Dendritic cell treated with granulocyte-macrophage colony-stimulating factor and Interleukin-4, amounts not matched to agents 40 ng/mL and 50 ng/mL, for 4 days (primary cell): ENCODE measurements around the gene TRMT61A.

Experiments used
- H3K27ac Mint-ChIP-seq: one replicate; pipeline ENCODE4 v1.8.0; 2022; ENCODE audit warnings: mild to moderate bottlenecking, mixed read lengths
- H3K27me3 Mint-ChIP-seq: one replicate; pipeline ENCODE4 v1.8.0; 2022; ENCODE audit warnings: mild to moderate bottlenecking, mixed read lengths
- H3K36me3 Mint-ChIP-seq: one replicate; pipeline ENCODE4 v1.8.0; 2022; ENCODE audit warnings: low read depth, mixed read lengths
- H3K4me1 Mint-ChIP-seq: one replicate; pipeline ENCODE4 v1.8.0; 2022; ENCODE audit warnings: low read depth, mixed read lengths
- H3K4me3 Mint-ChIP-seq: one replicate; pipeline ENCODE4 v1.8.0; 2022; ENCODE audit warnings: mild to moderate bottlenecking, moderate library complexity, mixed read lengths
- H3K9me3 Mint-ChIP-seq: one replicate; pipeline ENCODE4 v1.8.0; 2022; ENCODE audit warnings: mixed read lengths
- intact Hi-C: fragments of 100-400 bp; cut with micrococcal nuclease; formaldehyde crosslinking; loops from one replicate; pipeline ENCODE4 v1.15.0; 2022

Gene TRMT61A

DNA sequence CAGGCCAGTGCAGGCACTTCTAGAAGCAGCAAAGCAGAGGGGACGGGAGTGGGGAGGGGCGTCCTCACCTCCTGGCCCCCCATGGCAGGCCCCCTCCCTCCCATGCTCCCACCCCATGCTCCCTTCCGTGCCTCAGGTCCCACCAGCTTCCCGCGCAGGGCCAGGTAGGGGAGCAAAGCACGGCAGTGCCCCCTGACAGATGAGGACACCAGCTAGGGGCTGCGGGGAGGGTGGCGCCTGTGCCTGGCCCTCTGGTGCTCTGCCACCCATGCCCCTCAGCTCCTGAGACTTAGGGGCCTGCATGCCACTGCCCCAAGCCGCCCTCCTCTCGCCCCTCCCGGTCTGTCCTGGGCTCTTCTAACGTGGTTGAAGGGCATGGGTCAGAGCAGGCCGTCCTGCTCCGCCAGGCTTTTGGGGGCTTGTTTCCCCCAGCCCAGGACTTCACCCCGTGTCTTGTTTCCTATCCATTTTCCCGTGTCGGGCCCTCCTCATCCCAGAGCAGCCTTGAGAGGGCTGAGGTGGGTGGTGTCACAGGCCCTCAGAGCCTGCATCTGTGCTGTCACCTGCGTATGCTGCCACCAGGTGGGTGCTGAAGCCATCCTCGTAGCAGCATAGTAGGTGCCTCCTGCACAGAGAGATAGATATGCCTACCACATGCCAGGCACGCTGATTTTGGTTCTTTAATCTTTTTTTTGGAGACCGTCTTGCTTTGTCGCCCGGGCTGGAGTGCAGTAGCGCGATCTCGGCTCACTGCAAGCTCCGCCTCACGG lies 10.2 kb downstream of the TRMT61A start:
- intact Hi-C loops = no loop called here
- peaks cover 28% of the 10 kb centered on the region for H3K36me3 Mint-ChIP-seq
- no peak overlapping the region for H3K4me3 Mint-ChIP-seq
- H3K27me3 Mint-ChIP-seq = peaks cover 42% of the 10 kb centered on the region
- H3K9me3 Mint-ChIP-seq = no peaks in the 10 kb centered on the region
- no peaks in the 10 kb centered on the region for H3K4me1 Mint-ChIP-seq
- H3K27ac Mint-ChIP-seq = no peak overlapping the region

GRCh38 chr14:103540821-103541708 lies 12.1 kb downstream of the TRMT61A start:
- no peak overlapping the region for H3K27ac Mint-ChIP-seq
- no peaks in the 10 kb centered on the region for H3K4me1 Mint-ChIP-seq
- intact Hi-C loops = no loop called here
- no peaks in the 10 kb centered on the region for H3K9me3 Mint-ChIP-seq
- peaks cover 10% of the 10 kb centered on the region for H3K36me3 Mint-ChIP-seq
- H3K27me3 Mint-ChIP-seq = peaks cover 42% of the 10 kb centered on the region
- H3K4me3 Mint-ChIP-seq = no peak overlapping the region

GRCh38 chr14:103541709-103542604 lies 13.0 kb downstream of the TRMT61A start:
- Mint-ChIP-seq H3K9me3 (no peaks in the 10 kb centered on the region), H3K36me3 (peaks cover 2% of the 10 kb centered on the region), H3K27ac (no peak overlapping the region), H3K4me1 (no peaks in the 10 kb centered on the region), H3K27me3 (peaks cover 42% of the 10 kb centered on the region), H3K4me3 (no peak overlapping the region)
- intact Hi-C loops = no loop called here

GRCh38 chr14:103542605-103543088 lies 13.7 kb downstream of the TRMT61A start:
- intact Hi-C loops = no loop called here
- no peaks in the 10 kb centered on the region for H3K9me3 Mint-ChIP-seq
- no peaks in the 10 kb centered on the region for H3K36me3 Mint-ChIP-seq
- H3K27ac Mint-ChIP-seq = no peak overlapping the region
- H3K4me3 Mint-ChIP-seq = no peak overlapping the region
- no peaks in the 10 kb centered on the region for H3K4me1 Mint-ChIP-seq
- H3K27me3 Mint-ChIP-seq = peaks cover 42% of the 10 kb centered on the region

- H3K36me3 Mint-ChIP-seq = no peaks in the 10 kb centered on the region
- no peak overlapping the region for H3K27ac Mint-ChIP-seq
- no peaks in the 10 kb centered on the region for H3K4me1 Mint-ChIP-seq
- intact Hi-C loops = no loop called here
- no peak overlapping the region for H3K4me3 Mint-ChIP-seq
- H3K27me3 Mint-ChIP-seq = peaks cover 40% of the 10 kb centered on the region
- H3K9me3 Mint-ChIP-seq = no peaks in the 10 kb centered on the region
Measured at GRCh38 chr14:103543140-103543539, 14.1 kb downstream of the TRMT61A start.

- Mint-ChIP-seq H3K36me3 (no peaks in the 10 kb centered on the region), H3K27ac (no peak overlapping the region), H3K4me3 (no peak overlapping the region), H3K9me3 (no peaks in the 10 kb centered on the region), H3K27me3 (peaks cover 33% of the 10 kb centered on the region), H3K4me1 (no peaks in the 10 kb centered on the region)
- intact Hi-C loops = no loop called here
Measured at GRCh38 chr14:103543721-103544387, 14.9 kb downstream of the TRMT61A start.

DNA sequence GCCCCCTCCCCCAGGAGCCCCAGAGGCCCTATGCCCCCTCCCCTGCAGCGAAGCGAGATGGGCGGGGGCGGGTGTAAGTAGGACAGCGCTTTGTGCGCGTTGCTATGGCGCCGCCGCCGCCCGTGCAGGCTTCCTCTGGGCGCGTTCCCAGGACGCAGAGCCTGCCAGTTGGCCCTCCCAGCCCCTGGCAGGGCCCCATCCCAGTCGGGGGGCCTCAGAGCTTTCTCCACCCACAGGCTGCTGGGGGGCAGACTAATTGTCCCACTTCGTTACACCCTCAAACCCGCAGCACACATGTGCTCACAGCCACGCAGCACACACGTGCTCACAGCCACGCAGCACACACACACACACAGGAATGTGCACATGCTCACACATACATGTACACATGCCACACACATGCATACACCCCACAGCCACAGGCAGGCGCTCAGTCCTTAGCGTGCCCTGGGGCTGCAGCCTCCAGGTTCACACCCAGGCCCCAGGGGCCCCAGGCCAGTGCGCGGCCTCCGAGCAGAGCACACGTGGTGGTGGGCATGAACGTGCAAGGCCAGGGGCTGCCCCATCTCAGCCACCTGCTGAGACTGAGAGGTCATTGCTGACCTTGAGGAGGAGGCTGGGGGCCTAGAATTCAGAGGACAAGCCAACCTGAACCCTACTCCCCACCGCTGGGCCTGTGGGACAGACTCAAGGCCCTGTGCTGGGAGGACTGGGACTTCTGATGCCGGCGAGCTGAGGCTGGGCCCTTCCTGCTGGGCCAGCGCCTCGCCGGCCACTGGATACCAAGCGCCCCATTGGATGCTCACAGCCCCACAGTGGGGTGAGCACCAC lies 15.6 kb downstream of the TRMT61A start:
- Mint-ChIP-seq H3K36me3 (no peaks in the 10 kb centered on the region), H3K4me1 (no peaks in the 10 kb centered on the region), H3K9me3 (no peaks in the 10 kb centered on the region), H3K27ac (no peak overlapping the region), H3K4me3 (no peak overlapping the region), H3K27me3 (peaks cover 26% of the 10 kb centered on the region)
- intact Hi-C loops = no loop called here

- Mint-ChIP-seq H3K36me3 (no peaks in the 10 kb centered on the region), H3K4me3 (no peak overlapping the region), H3K4me1 (no peaks in the 10 kb centered on the region), H3K9me3 (no peaks in the 10 kb centered on the region), H3K27ac (no peak overlapping the region), H3K27me3 (peaks cover 19% of the 10 kb centered on the region)
- intact Hi-C loops = no loop called here
Measured at GRCh38 chr14:103545219-103545914, 16.4 kb downstream of the TRMT61A start.

- peaks cover 12% of the 10 kb centered on the region for H3K27me3 Mint-ChIP-seq
Measured at GRCh38 chr14:103545915-103546651, 17.1 kb downstream of the TRMT61A start.

GRCh38 chr14:103546652-103547454 lies 17.9 kb downstream of the TRMT61A start:
- peaks cover 10% of the 10 kb centered on the region for H3K36me3 Mint-ChIP-seq
- no peak overlapping the region for H3K27ac Mint-ChIP-seq
- intact Hi-C loops = loop anchor here (1.0 kb wide), 2 partner anchors 29 to 47 kb away; no protein-coding TSS in a partner anchor
- peaks cover 4% of the 10 kb centered on the region for H3K27me3 Mint-ChIP-seq
- H3K9me3 Mint-ChIP-seq = no peaks in the 10 kb centered on the region
- H3K4me1 Mint-ChIP-seq = no peaks in the 10 kb centered on the region
- no peak overlapping the region for H3K4me3 Mint-ChIP-seq

More at GRCh38 chr14:103545915-103546651, 17.1 kb downstream of the TRMT61A start:
- Mint-ChIP-seq H3K36me3 (peaks cover 3% of the 10 kb centered on the region), H3K9me3 (no peaks in the 10 kb centered on the region), H3K4me1 (no peaks in the 10 kb centered on the region), H3K4me3 (no peak overlapping the region), H3K27ac (no peak overlapping the region)
- intact Hi-C loops = loop anchor here (1.0 kb wide), 2 partner anchors 28 to 46 kb away; no protein-coding TSS in a partner anchor

DNA sequence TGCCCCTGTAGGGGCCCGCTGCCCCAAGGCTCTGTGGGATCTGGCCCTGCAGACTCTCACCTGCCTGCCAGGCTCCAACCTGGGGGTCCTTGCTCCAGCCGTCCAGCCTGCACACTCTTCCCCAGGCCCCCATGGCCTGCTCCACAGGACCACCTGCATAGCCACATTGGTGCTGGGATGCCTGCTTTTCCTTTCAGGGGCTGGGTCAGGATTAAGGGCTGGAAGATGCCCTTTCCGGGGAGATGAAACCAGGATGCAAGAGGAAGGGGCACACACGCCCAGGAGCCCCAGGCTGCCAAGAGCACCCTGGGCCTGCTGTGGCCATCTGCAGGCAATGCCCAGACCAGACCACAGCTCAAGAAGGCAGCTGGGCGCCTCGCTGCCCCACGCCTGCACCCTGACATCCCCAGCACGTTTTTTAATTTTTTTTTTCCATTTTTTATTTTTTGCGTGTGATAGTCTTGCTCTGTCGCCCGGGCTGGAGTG lies 18.5 kb downstream of the TRMT61A start:
- Mint-ChIP-seq H3K9me3 (no peaks in the 10 kb centered on the region), H3K27ac (no peak overlapping the region), H3K4me1 (no peaks in the 10 kb centered on the region), H3K4me3 (no peak overlapping the region), H3K36me3 (peaks cover 14% of the 10 kb centered on the region), H3K27me3 (no peaks in the 10 kb centered on the region)
- intact Hi-C loops = no loop called here
